MM.1S (cell line): ENCODE data around the gene ETV3L.

Source experiments
- EZH2 ChIP-seq: fragments of 300-600 bp; sonication (generic); optimal IDR thresholded peaks from 2 replicates; pipeline ENCODE3; 2017; ENCODE audit warnings: low read depth, mild to moderate bottlenecking, antibody characterized with exemption, low read length, mixed read lengths
- EZH2phosphoT487 ChIP-seq: fragments of 300-600 bp; sonication (generic); IDR thresholded peaks from 2 replicates; pipeline ENCODE4 v1.6.1; 2018; ENCODE audit warnings: antibody characterized with exemption, low read length
- TF ChIP-seq, protein P1 (sequence below): fragments of 300-600 bp; sonication (generic); IDR thresholded peaks from 2 replicates; pipeline ENCODE4 v1.5.1; 2016; ENCODE audit warnings: antibody characterized with exemption, low read length, mixed read lengths

DNA sequence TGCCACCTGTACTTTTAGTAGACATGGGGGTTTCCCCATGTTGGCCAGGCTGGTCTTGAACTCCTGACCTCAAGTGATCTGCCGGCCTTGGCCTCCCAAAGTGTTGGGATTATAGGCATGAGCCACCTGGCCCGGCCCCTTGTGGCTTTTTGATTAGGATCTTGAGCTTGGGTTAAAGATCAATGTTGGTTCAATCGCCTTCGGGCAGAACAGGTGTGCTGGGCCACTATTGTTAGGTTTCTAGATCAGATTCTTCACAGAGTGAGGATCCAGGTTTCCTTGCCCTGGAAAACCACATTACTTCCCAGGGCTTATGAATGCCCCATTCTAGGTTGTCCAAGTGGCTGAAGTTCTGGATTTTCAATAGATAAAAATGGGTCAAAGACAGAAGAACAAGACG lies 32.5 kb upstream of the ETV3L start:
- TF ChIP-seq, protein P1, sequence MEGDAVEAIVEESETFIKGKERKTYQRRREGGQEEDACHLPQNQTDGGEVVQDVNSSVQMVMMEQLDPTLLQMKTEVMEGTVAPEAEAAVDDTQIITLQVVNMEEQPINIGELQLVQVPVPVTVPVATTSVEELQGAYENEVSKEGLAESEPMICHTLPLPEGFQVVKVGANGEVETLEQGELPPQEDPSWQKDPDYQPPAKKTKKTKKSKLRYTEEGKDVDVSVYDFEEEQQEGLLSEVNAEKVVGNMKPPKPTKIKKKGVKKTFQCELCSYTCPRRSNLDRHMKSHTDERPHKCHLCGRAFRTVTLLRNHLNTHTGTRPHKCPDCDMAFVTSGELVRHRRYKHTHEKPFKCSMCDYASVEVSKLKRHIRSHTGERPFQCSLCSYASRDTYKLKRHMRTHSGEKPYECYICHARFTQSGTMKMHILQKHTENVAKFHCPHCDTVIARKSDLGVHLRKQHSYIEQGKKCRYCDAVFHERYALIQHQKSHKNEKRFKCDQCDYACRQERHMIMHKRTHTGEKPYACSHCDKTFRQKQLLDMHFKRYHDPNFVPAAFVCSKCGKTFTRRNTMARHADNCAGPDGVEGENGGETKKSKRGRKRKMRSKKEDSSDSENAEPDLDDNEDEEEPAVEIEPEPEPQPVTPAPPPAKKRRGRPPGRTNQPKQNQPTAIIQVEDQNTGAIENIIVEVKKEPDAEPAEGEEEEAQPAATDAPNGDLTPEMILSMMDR, result no peak
- TF ChIP-seq EZH2 (no peak), EZH2phosphoT487 (no peak)
